Tibial nerve (tissue), 3 donors: Measurements from ENCODE around the gene SYT3.

Experiments used
- CTCF ChIP-seq, 5 experiments: fragments of 200-600 bp in 3 of 5; fragments of 450-650 bp in 2 of 5; sonication (generic) in 3 of 5; IDR thresholded peaks; one replicate each; pipeline ENCODE4 v1.5.1; 2016 to 2019; ENCODE audit warnings: antibody characterized with exemption in 5 of 5, mild to moderate bottlenecking in 3 of 5, moderate library complexity in 2 of 5
- POLR2A ChIP-seq, 2 donors: fragments of 450-650 bp; IDR thresholded peaks; one replicate each; pipeline ENCODE4 v1.6.1; 2017; ENCODE audit warnings: antibody characterized with exemption in 2 of 2, mild to moderate bottlenecking in 2 of 2, moderate library complexity in 2 of 2

GRCh38 chr19:50602089-50602422 lies 37.6 kb downstream of the SYT3 start:
- no peak for TF ChIP-seq CTCF (IDR thresholded peaks at IDR 0.05)
- TF ChIP-seq POLR2A (IDR thresholded peaks at IDR 0.05) = no peak
